PC-9 (cell line): Measurements from ENCODE around the gene ZBTB18.

Source experiments
- EZH2 ChIP-seq: fragments of 200-600 bp; sonication (generic); IDR thresholded peaks from 2 replicates; pipeline ENCODE4 v1.8.0; 2017; ENCODE audit warnings: antibody characterized with exemption, low read depth
- TF ChIP-seq, protein P1 (sequence below): fragments of 200-600 bp; sonication (generic); conservative IDR thresholded peaks from 2 replicates; pipeline ENCODE4 v1.6.1; 2017; ENCODE audit warnings: mixed run types, antibody characterized with exemption, mild to moderate bottlenecking, moderate library complexity

DNA sequence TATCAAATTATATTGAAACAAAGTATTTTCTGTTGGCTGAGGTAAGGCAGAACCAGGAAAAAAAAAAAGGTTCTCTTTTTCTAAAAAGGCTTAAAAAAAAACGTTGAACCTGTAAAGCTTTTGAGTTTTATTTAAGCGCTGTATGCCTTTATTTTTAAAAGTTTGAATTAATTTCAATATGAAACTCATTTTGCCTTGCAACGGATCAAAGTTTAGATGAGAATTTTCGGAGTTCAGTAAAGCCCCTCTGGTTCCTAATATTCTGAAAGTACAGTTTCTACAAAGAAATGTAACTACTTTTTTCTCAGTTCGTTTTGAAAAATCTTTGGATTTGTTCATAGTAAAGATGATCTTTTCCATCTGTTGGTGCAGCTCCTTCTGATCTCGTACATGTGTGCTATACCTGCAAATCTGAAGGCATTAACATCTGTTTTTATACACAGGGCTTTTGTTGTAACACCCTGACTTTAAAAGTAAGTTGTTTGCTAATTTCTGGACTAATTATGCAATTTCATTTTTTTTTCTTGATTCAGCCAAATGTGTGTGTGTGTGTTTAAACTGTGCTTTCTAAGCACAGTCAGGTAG is 1.7 kb downstream of the ZBTB18 start:
- TF ChIP-seq, protein P1, sequence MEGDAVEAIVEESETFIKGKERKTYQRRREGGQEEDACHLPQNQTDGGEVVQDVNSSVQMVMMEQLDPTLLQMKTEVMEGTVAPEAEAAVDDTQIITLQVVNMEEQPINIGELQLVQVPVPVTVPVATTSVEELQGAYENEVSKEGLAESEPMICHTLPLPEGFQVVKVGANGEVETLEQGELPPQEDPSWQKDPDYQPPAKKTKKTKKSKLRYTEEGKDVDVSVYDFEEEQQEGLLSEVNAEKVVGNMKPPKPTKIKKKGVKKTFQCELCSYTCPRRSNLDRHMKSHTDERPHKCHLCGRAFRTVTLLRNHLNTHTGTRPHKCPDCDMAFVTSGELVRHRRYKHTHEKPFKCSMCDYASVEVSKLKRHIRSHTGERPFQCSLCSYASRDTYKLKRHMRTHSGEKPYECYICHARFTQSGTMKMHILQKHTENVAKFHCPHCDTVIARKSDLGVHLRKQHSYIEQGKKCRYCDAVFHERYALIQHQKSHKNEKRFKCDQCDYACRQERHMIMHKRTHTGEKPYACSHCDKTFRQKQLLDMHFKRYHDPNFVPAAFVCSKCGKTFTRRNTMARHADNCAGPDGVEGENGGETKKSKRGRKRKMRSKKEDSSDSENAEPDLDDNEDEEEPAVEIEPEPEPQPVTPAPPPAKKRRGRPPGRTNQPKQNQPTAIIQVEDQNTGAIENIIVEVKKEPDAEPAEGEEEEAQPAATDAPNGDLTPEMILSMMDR = no peak
- no peak for TF ChIP-seq EZH2
